Esophagus squamous epithelium (tissue), 4 donors: ENCODE measurements around the gene RAPGEF5.

Experiments used
- POLR2A ChIP-seq, 4 donors: fragments of 450-650 bp; IDR thresholded peaks; one replicate each; pipeline ENCODE4 v1.6.1; 2017; ENCODE audit warnings: antibody characterized with exemption in 4 of 4, mild to moderate bottlenecking in 4 of 4, moderate library complexity in 3 of 4
- TF ChIP-seq, protein P1 (sequence below), 6 experiments: fragments of 450-650 bp in 4 of 6; fragments of 200-600 bp in 2 of 6; sonication (generic) in 2 of 6; IDR thresholded peaks; one replicate each; pipeline ENCODE4 v1.5.1; 2016 to 2019; ENCODE audit warnings: antibody characterized with exemption in 6 of 6, mild to moderate bottlenecking in 4 of 6, moderate library complexity in 4 of 6

DNA sequence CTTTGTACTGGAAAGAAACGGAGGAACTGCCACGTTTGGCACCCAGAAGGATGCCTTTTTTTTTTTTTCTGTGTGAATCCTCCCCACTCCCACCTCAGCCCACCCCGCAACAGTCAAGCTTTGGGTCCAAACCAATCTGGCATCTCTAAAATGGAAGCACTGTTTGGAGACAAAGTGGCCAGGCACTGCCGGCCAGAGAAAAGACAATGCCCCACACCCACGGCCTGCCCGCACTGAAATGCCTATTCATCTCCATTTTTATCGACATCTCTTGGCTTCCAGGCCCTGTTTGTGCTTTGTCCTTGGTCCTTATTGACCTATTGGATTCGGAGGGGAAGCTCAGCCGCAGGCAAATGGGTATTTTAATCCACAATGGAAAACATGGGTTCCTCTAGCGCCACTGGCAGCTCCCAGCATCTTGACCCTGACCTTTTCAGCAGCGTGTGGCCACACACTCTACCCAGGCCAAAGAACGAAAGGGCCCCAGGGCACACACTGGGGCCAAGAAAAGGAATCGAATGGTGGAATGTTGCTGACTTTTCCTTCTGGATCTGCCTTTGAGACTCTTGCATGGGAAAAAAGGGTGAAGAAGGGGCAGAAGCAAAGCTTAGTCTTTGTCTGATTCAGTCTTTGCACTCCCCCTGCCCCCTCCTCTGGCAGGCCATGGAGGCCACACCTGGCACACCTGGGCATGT is 248.7 kb downstream of the RAPGEF5 start:
- TF ChIP-seq, protein P1, sequence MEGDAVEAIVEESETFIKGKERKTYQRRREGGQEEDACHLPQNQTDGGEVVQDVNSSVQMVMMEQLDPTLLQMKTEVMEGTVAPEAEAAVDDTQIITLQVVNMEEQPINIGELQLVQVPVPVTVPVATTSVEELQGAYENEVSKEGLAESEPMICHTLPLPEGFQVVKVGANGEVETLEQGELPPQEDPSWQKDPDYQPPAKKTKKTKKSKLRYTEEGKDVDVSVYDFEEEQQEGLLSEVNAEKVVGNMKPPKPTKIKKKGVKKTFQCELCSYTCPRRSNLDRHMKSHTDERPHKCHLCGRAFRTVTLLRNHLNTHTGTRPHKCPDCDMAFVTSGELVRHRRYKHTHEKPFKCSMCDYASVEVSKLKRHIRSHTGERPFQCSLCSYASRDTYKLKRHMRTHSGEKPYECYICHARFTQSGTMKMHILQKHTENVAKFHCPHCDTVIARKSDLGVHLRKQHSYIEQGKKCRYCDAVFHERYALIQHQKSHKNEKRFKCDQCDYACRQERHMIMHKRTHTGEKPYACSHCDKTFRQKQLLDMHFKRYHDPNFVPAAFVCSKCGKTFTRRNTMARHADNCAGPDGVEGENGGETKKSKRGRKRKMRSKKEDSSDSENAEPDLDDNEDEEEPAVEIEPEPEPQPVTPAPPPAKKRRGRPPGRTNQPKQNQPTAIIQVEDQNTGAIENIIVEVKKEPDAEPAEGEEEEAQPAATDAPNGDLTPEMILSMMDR (IDR thresholded peaks at IDR 0.05), result no peak
- no peak for TF ChIP-seq POLR2A (IDR thresholded peaks at IDR 0.05)
